ENCODE measurements around the gene PPFIBP1. TPM values are rescaled to one million over a fixed set of nuclear protein-coding genes. Genes with fewer than 3 reads are reported as not detected.

PPFIBP1 gene
- polyA plus RNA-seq, 2 of the 4 experiments (the other 2 are of a cell fraction): 24.8 to 89.0 TPM

GRCh38 chr12:27572486-27573255 lies 48.7 kb downstream of the PPFIBP1 start:
- Histone ChIP-seq H3K4me1 (peaks cover 39% of the 10 kb centered on the region), H3K4me3 (no peak overlapping the region), H3K9me3 (no peaks in the 10 kb centered on the region), H3K27ac (no peak overlapping the region), H3K4me2 (no peak overlapping the region)
- DNase-seq (ENCODE audit: low read depth in 1 of 2, low spot score in 1 of 2) (no peak), FAIRE-seq (no peak), ATAC-seq (no peak)
- ChIA-PET CTCF (no interaction called here), POLR2A (no interaction called here)
- WGBS (ENCODE audit: missing lambda C conversion rate): 64% methylated on average over 2 of the region's 2 CpGs
- TF ChIP-seq, protein P1, sequence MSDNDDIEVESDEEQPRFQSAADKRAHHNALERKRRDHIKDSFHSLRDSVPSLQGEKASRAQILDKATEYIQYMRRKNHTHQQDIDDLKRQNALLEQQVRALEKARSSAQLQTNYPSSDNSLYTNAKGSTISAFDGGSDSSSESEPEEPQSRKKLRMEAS (IDR thresholded peaks at IDR 0.05): no peak
- TF ChIP-seq NFE2L2 (conservative IDR thresholded peaks at IDR 0.05; ENCODE audit: low read length) (no peak), MYC (IDR thresholded peaks at IDR 0.05; ENCODE audit: borderline replicate concordance, low read length) (no peak), PHF8 (IDR thresholded peaks at IDR 0.05; ENCODE audit: borderline replicate concordance, low read depth) (no peak), NR3C1 (IDR thresholded peaks at IDR 0.05) (no peak), CBX2 (IDR thresholded peaks at IDR 0.05; ENCODE audit: borderline replicate concordance, low read depth) (no peak), EHF (CRISPR knock-in tag; IDR thresholded peaks at IDR 0.05) (no peak), PBX3 (IDR thresholded peaks at IDR 0.05) (no peak), ELK1 (IDR thresholded peaks at IDR 0.05; ENCODE audit: low read depth, low read length) (no peak)

DNA sequence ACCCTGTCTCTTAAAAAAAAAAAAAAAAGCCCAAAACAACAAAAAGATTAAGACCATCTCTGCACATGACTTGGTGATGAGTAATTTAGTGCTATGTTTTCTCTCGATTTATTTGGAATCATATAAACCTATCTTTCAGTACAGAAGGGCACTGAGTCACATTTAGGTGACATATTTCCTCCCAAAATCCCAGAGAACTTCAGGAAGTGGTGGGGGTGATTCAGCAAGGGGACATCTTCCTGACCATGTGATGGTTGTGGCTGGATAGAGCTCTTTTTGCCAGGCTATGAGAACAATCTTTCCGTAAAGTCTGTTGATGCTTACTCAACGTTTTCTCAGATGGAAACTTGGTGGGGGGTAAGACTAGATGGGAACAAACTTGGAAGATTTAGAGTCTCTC lies 50.0 kb downstream of the PPFIBP1 start:
- TF ChIP-seq BHLHE40 (IDR thresholded peaks at IDR 0.05; ENCODE audit: low read depth, low read length) (no peak), MAFK (IDR thresholded peaks at IDR 0.05; ENCODE audit: partially characterized antibody) (peak; percentile 46), ESRRA (IDR thresholded peaks at IDR 0.05; ENCODE audit: borderline replicate concordance, low read length) (no peak), ZNF302 (CRISPR knock-in tag; IDR thresholded peaks at IDR 0.05) (no peak), NR3C1 (IDR thresholded peaks at IDR 0.05) (no peak)
- ATAC-seq (peak in 1 of 2 experiments; percentile 28; a peak in 1 of 6 replicates), FAIRE-seq (peak; percentile 32), DNase-seq (ENCODE audit: low read depth in 1 of 2, low spot score in 1 of 2) (peak in 1 of 2 experiments; percentile 23)
- CTCF ChIA-PET: interaction anchor here (0.8 to 1.5 kb wide), 3 partner anchors 12 to 139 kb away, joined by 3 to 4 read pairs (median 4); no protein-coding TSS in a partner anchor
- Histone ChIP-seq H3K4me3 (no peak overlapping the region), H3K9me3 (no peaks in the 10 kb centered on the region), H3K27ac (peak overlapping the region in 1 of 2 experiments; percentile 29; a peak in 3 of 6 replicates), H3K4me1 (peaks cover 39% of the 10 kb centered on the region), H3K4me2 (peak overlapping the region; percentile 31; the same call in 2 of the 3 replicates)
- POLR2A ChIA-PET: no interaction called here
- 29% methylated on average over 3 of the region's 3 CpGs for WGBS (ENCODE audit: missing lambda C conversion rate)

GRCh38 chr12:27575090-27575761 lies 51.2 kb downstream of the PPFIBP1 start:
- ATAC-seq: no peak
- Histone ChIP-seq H3K9me3 (no peaks in the 10 kb centered on the region), H3K27ac (no peak overlapping the region), H3K4me3 (no peak overlapping the region), H3K4me1 (peaks cover 39% of the 10 kb centered on the region), H3K4me2 (no peak overlapping the region)
- no peak for DNase-seq (ENCODE audit: low read depth in 1 of 2, low spot score in 1 of 2)
- TF ChIP-seq KDM5A (IDR thresholded peaks at IDR 0.05) (no peak), HOXB5 (CRISPR knock-in tag; IDR thresholded peaks at IDR 0.05) (no peak), POLR2AphosphoS2 (conservative IDR thresholded peaks at IDR 0.05; ENCODE audit: low read length) (no peak), NR3C1 (IDR thresholded peaks at IDR 0.05) (no peak), ZSCAN20 (CRISPR knock-in tag; IDR thresholded peaks at IDR 0.05) (no peak), ESRRA (IDR thresholded peaks at IDR 0.05; ENCODE audit: borderline replicate concordance, low read length) (no peak), TFCP2L1 (CRISPR knock-in tag; IDR thresholded peaks at IDR 0.05) (no peak), SMC3 (IDR thresholded peaks at IDR 0.05) (no peak), NFE2L2 (conservative IDR thresholded peaks at IDR 0.05; ENCODE audit: low read length) (no peak), CBX2 (IDR thresholded peaks at IDR 0.05; ENCODE audit: borderline replicate concordance, low read depth) (no peak), PBX3 (IDR thresholded peaks at IDR 0.05) (no peak), CHD4 (IDR thresholded peaks at IDR 0.05; ENCODE audit: borderline replicate concordance) (no peak), HOXA7 (CRISPR knock-in tag; IDR thresholded peaks at IDR 0.05) (no peak), RARB (CRISPR knock-in tag; IDR thresholded peaks at IDR 0.05) (no peak), HOXB13 (CRISPR knock-in tag; IDR thresholded peaks at IDR 0.05; ENCODE audit: low read depth) (no peak), POLR2A (IDR thresholded peaks at IDR 0.05; ENCODE audit: low read length) (no peak)
- TF ChIP-seq, protein P2, sequence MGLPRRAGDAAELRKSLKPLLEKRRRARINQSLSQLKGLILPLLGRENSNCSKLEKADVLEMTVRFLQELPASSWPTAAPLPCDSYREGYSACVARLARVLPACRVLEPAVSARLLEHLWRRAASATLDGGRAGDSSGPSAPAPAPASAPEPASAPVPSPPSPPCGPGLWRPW (IDR thresholded peaks at IDR 0.05): no peak
- CTCF ChIA-PET: interaction anchor here (0.7 to 1.5 kb wide), 3 partner anchors 11 to 722 kb away, joined by 3 to 4 read pairs (median 3); no protein-coding TSS in a partner anchor
- peak; percentile 76 for FAIRE-seq
- POLR2A ChIA-PET: no interaction called here

All from A549 (cell line).